Keratinocyte (primary cell): ENCODE measurements around the gene R3HDM4. TPM values are rescaled to one million over a fixed set of nuclear protein-coding genes. Genes with fewer than 3 reads are reported as not detected.

Experiments
- DNase-seq: peaks from one replicate; pipeline ENCODE4 v3.0.0-alpha.2; 2011; ENCODE audit warnings: low read depth, missing footprints, low spot score
- FAIRE-seq: peaks from 2 replicates; lab custom pipeline; 2011; peaks lifted over from hg19 to GRCh38; lab: Jason Lieb, UNC
- H2AFZ ChIP-seq: 2 replicates; pipeline ENCODE4 v1.6.0; 2012; ENCODE audit warnings: low read length, control low read depth, inconsistent platforms; ENCODE audit not compliant: control insufficient read depth
- H3K27ac ChIP-seq: 2 replicates; pipeline ENCODE4 v1.5.1; 2011; ENCODE audit warnings: low read length; ENCODE audit not compliant: control insufficient read depth, insufficient read depth
- H3K27me3 ChIP-seq: 3 replicates; pipeline ENCODE4 v1.6.0; 2011; ENCODE audit warnings: low read length; ENCODE audit not compliant: control insufficient read depth, insufficient read depth; ENCODE audit errors: extremely low read depth
- H3K36me3 ChIP-seq, 2 experiments: 2 replicates in 1 of 2; 3 replicates in 1 of 2; pipeline ENCODE4 v1.5.1; 2011; ENCODE audit warnings: low read length in 2 of 2, mild to moderate bottlenecking in 1 of 2; ENCODE audit not compliant: control insufficient read depth in 2 of 2, insufficient read depth in 2 of 2; ENCODE audit errors: extremely low read depth in 1 of 2
- H3K4me1 ChIP-seq: 3 replicates; pipeline ENCODE4 v1.5.1; 2011; ENCODE audit warnings: low read length; ENCODE audit not compliant: control insufficient read depth, insufficient read depth; ENCODE audit errors: extremely low read depth
- H3K4me2 ChIP-seq: 3 replicates; pipeline ENCODE4 v1.6.0; 2011; ENCODE audit warnings: low read depth, low read length; ENCODE audit not compliant: control insufficient read depth, insufficient read depth; ENCODE audit errors: extremely low read depth
- H3K4me3 ChIP-seq, 3 experiments: fragments of 200-600 bp in 1 of 3; sonication (generic) in 1 of 3; 2 replicates in 2 of 3; 3 replicates in 1 of 3; pipeline ENCODE4 v1.5.1; 2011 to 2016; ENCODE audit warnings: low read length in 3 of 3, mild to moderate bottlenecking in 3 of 3, control low read depth in 2 of 3, inconsistent platforms in 1 of 3, low read depth in 1 of 3, mixed read lengths in 1 of 3, mixed run types in 1 of 3, moderate library complexity in 1 of 3; ENCODE audit not compliant: control insufficient read depth in 2 of 3, insufficient read depth in 2 of 3; ENCODE audit errors: extremely low read depth in 1 of 3
- H3K79me2 ChIP-seq: 2 replicates; pipeline ENCODE4 v1.6.0; 2012; ENCODE audit warnings: low read length; ENCODE audit not compliant: control insufficient read depth, insufficient read depth
- H3K9ac ChIP-seq: 3 replicates; pipeline ENCODE4 v1.6.0; 2011; ENCODE audit warnings: low read length; ENCODE audit not compliant: control insufficient read depth, insufficient read depth; ENCODE audit errors: extremely low read depth
- H3K9me1 ChIP-seq: 3 replicates; pipeline ENCODE4 v1.6.0; 2011; ENCODE audit warnings: low read length; ENCODE audit not compliant: control insufficient read depth, insufficient read depth; ENCODE audit errors: extremely low read depth
- H3K9me3 ChIP-seq: 2 replicates; pipeline ENCODE4 v1.5.1; 2012; ENCODE audit warnings: low read depth, low read length; ENCODE audit not compliant: control insufficient read depth
- H4K20me1 ChIP-seq: 3 replicates; pipeline ENCODE4 v1.6.0; 2011; ENCODE audit warnings: low read length; ENCODE audit not compliant: control insufficient read depth, insufficient read depth; ENCODE audit errors: extremely low read depth
- CTCF ChIP-seq, 3 experiments: IDR thresholded peaks in 1 of 3; conservative IDR thresholded peaks in 1 of 3; optimal IDR thresholded peaks in 1 of 3; 2 replicates in 2 of 3; 3 replicates in 1 of 3; pipeline versions ENCODE3 to v1.5.1; 2011; ENCODE audit warnings: low read length in 3 of 3, mild to moderate bottlenecking in 3 of 3, moderate library complexity in 2 of 3, control low read depth in 1 of 3, inconsistent platforms in 1 of 3; ENCODE audit not compliant: insufficient read depth in 2 of 3; ENCODE audit errors: extremely low read depth in 1 of 3
- EZH2 ChIP-seq: IDR thresholded peaks from one replicate; pipeline ENCODE4 v1.6.1; 2012; ENCODE audit warnings: inconsistent platforms, mild to moderate bottlenecking, low read length, moderate library complexity
- dilution Hi-C: fragments of 300-500 bp; cut with MboI; formaldehyde crosslinking; loops from one replicate; pipeline ENCODE4 v1.7.0; 2020; ENCODE audit warnings: low sequenced_read_pairs; ENCODE audit not compliant: extremely low pct_ligation_motif_present
- polyA plus RNA-seq, 5 experiments: library from polyadenylated mRNA; depleted of rRNA in 3 of 5; stranded (reverse) in 3 of 5; stranded (forward) in 1 of 5; unstranded in 1 of 5; fragments of >200 nt; gene quantifications; 1 replicate in 1 of 5; 2 replicates in 3 of 5; 3 replicates in 1 of 5; pipeline versions ENCODE4 v1.2.1 to v1.2.3, GENCODE V29; 2011 to 2012; ENCODE audit warnings: missing spikeins in 2 of 5, low read depth in 1 of 5, low replicate concordance in 1 of 5

R3HDM4 gene
- polyA plus RNA-seq, 1 donor (not counting 4 experiments of a cell fraction or from before 2014, with no cell fraction given), result 33.5 TPM

- H3K9ac ChIP-seq, result no peak overlapping the region
- H3K4me3 ChIP-seq, result no peak overlapping the region
- no peaks in the 10 kb centered on the region for H3K9me1 ChIP-seq
- H3K27ac ChIP-seq, result no peak overlapping the region
- DNase-seq, result no peak
- H3K27me3 ChIP-seq, result no peaks in the 10 kb centered on the region
- H3K9me3 ChIP-seq, result no peaks in the 10 kb centered on the region
- H3K36me3 ChIP-seq, result peaks cover 16 to 17% of the 10 kb centered on the region in 2 experiments
- TF ChIP-seq CTCF (optimal IDR thresholded peaks at IDR 0.05 in 1 of 3, IDR thresholded peaks at IDR 0.05 in 1 of 3, conservative IDR thresholded peaks at IDR 0.05 in 1 of 3; ENCODE audit: extremely low read depth in 1 of 3, insufficient read depth in 2 of 3, low read length in 3 of 3) (no peak), EZH2 (no peak)
- no peak for FAIRE-seq
- dilution Hi-C loops, result no loop called here
- no peak overlapping the region for H2AFZ ChIP-seq
- no peak overlapping the region for H3K4me2 ChIP-seq
- H3K79me2 ChIP-seq, result no peaks in the 10 kb centered on the region
- peaks cover 25% of the 10 kb centered on the region for H3K4me1 ChIP-seq
- H4K20me1 ChIP-seq, result no peaks in the 10 kb centered on the region
Measured at GRCh38 chr19:870314-870713, 42.7 kb downstream of the R3HDM4 start.

- Histone ChIP-seq H3K9me1 (no peaks in the 10 kb centered on the region), H3K79me2 (no peaks in the 10 kb centered on the region), H3K4me1 (peaks cover 25% of the 10 kb centered on the region), H2AFZ (no peak overlapping the region), H3K36me3 (peaks cover 14 to 15% of the 10 kb centered on the region in 2 experiments), H3K4me3 (no peak overlapping the region), H3K9me3 (no peaks in the 10 kb centered on the region), H3K4me2 (peak overlapping the region; percentile 22), H3K27me3 (no peaks in the 10 kb centered on the region), H3K27ac (peak overlapping the region; percentile 48), H3K9ac (peak overlapping the region; percentile 30), H4K20me1 (no peaks in the 10 kb centered on the region)
- dilution Hi-C loops, result no loop called here
- TF ChIP-seq EZH2, result no peak
- no peak for TF ChIP-seq CTCF (optimal IDR thresholded peaks at IDR 0.05 in 1 of 3, IDR thresholded peaks at IDR 0.05 in 1 of 3, conservative IDR thresholded peaks at IDR 0.05 in 1 of 3; ENCODE audit: extremely low read depth in 1 of 3, insufficient read depth in 2 of 3, low read length in 3 of 3)
- no peak for DNase-seq
- peak; percentile 81 for FAIRE-seq
Measured at GRCh38 chr19:869245-870177, 43.5 kb downstream of the R3HDM4 start.
